Endothelial cell of umbilical vein (primary cell): ENCODE results near the gene USP34. TPM values are rescaled to one million over a fixed set of nuclear protein-coding genes. Genes with fewer than 3 reads are reported as not detected.

Source experiments
- BruUV-seq: library from RNA; stranded (reverse); fragments of 400-500 nt; replicated peaks from 2 replicates; lab custom pipeline; 2021; lab: Mats Ljungman, UMichigan
- CTCF ChIA-PET: fragments of 300-600, 350-600 bp; sonication (Branson Sonifier 250); formaldehyde crosslinking; loops from one replicate; lab custom pipeline; 2021; ENCODE audit warnings: antibody characterized with exemption, inconsistent platforms; lab: Charles Lee
- POLR2A ChIA-PET: fragments of 300-600, 350-600 bp; sonication (Branson Sonifier 250); formaldehyde crosslinking; loops from one replicate; lab custom pipeline; 2021; ENCODE audit warnings: antibody characterized with exemption, inconsistent platforms; lab: Charles Lee
- DNase-seq: peaks from one replicate; pipeline ENCODE4 v3.0.0-alpha.2; 2011; ENCODE audit warnings: low read depth, low spot score
- FAIRE-seq: peaks from 2 replicates; lab custom pipeline; 2011; peaks lifted over from hg19 to GRCh38; lab: Jason Lieb, UNC
- H2AFZ ChIP-seq: 2 replicates; pipeline ENCODE4 v1.6.0; 2012; ENCODE audit warnings: low read depth, low read length, control low read depth, inconsistent platforms
- H3K27ac ChIP-seq: 2 replicates; pipeline ENCODE4 v1.5.1; 2011; ENCODE audit warnings: low read depth, mild to moderate bottlenecking, control low read depth, low read length, moderate library complexity; ENCODE audit not compliant: insufficient read depth
- H3K27me3 ChIP-seq, 2 experiments: 2 replicates each; pipeline versions ENCODE4 v1.6.0 to v1.6.1; 2011; ENCODE audit warnings: low read length in 2 of 2, mixed read lengths in 1 of 2; ENCODE audit not compliant: control insufficient read depth in 2 of 2, insufficient read depth in 2 of 2
- H3K36me3 ChIP-seq, 2 experiments: 2 replicates in 1 of 2; 3 replicates in 1 of 2; pipeline ENCODE4 v1.5.1; 2011; ENCODE audit warnings: low read length in 2 of 2, mild to moderate bottlenecking in 1 of 2, moderate library complexity in 1 of 2; ENCODE audit not compliant: control insufficient read depth in 2 of 2, insufficient read depth in 2 of 2; ENCODE audit errors: extremely low read depth in 1 of 2
- H3K4me1 ChIP-seq: 3 replicates; pipeline ENCODE4 v1.5.1; 2011; ENCODE audit warnings: mild to moderate bottlenecking, low read length; ENCODE audit not compliant: control insufficient read depth, insufficient read depth; ENCODE audit errors: extremely low read depth
- H3K4me2 ChIP-seq: 2 replicates; pipeline ENCODE4 v1.6.1; 2011; ENCODE audit warnings: low read length, control low read depth, mixed read lengths; ENCODE audit not compliant: insufficient read depth
- H3K4me3 ChIP-seq, 3 experiments: fragments of 200-600 bp in 1 of 3; sonication (generic), shearing (Covaris generic) in 1 of 3; replicated peaks in 1 of 3; 2 replicates each; pipeline ENCODE4 v1.5.1; 2011 to 2016; ENCODE audit warnings: control low read depth in 3 of 3, low read length in 3 of 3, mild to moderate bottlenecking in 2 of 3, inconsistent platforms in 1 of 3, low read depth in 1 of 3, moderate library complexity in 1 of 3; ENCODE audit not compliant: insufficient read depth in 1 of 3
- H3K79me2 ChIP-seq: 2 replicates; pipeline ENCODE4 v1.6.0; 2012; ENCODE audit warnings: low read length, inconsistent platforms; ENCODE audit not compliant: control insufficient read depth, insufficient read depth
- H3K9ac ChIP-seq: replicated peaks from 2 replicates; pipeline ENCODE3; 2011; ENCODE audit warnings: low read length, control low read depth; ENCODE audit not compliant: insufficient read depth; ENCODE audit errors: extremely low read depth
- H3K9me1 ChIP-seq: replicated peaks from 3 replicates; pipeline ENCODE4 v1.6.0; 2011; ENCODE audit warnings: mild to moderate bottlenecking, low read length; ENCODE audit not compliant: control insufficient read depth, insufficient read depth; ENCODE audit errors: extremely low read depth
- H3K9me3 ChIP-seq: replicated peaks from 2 replicates; pipeline ENCODE4 v1.5.1; 2012; ENCODE audit warnings: low read length, inconsistent platforms; ENCODE audit not compliant: control insufficient read depth, insufficient read depth
- H4K20me1 ChIP-seq: replicated peaks from 2 replicates; pipeline ENCODE3; 2011; ENCODE audit warnings: mild to moderate bottlenecking, low read length; ENCODE audit not compliant: control insufficient read depth, insufficient read depth; ENCODE audit errors: extremely low read depth
- EZH2 ChIP-seq: IDR thresholded peaks from 2 replicates; pipeline ENCODE4 v1.6.1; 2012; ENCODE audit warnings: borderline replicate concordance, low read depth, mild to moderate bottlenecking, moderate library complexity, low read length, inconsistent platforms; ENCODE audit not compliant: severe bottlenecking
- FOS ChIP-seq: IDR thresholded peaks from 2 replicates; pipeline ENCODE4 v1.6.1; 2011; ENCODE audit warnings: mild to moderate bottlenecking, low read length, moderate library complexity, borderline replicate concordance; ENCODE audit not compliant: insufficient read depth
- GATA2 ChIP-seq: IDR thresholded peaks from 2 replicates; pipeline ENCODE4 v1.7.0; 2011; ENCODE audit warnings: low read depth, mild to moderate bottlenecking, moderate library complexity, mixed read lengths, low read length; ENCODE audit not compliant: insufficient read length, insufficient read depth
- JUN ChIP-seq: IDR thresholded peaks from 2 replicates; pipeline ENCODE4 v1.6.1; 2011; ENCODE audit warnings: borderline replicate concordance, low read depth; ENCODE audit not compliant: insufficient read length, insufficient read depth
- MYC ChIP-seq: IDR thresholded peaks from one replicate; pipeline ENCODE4 v1.6.1; 2011; ENCODE audit warnings: mild to moderate bottlenecking, low read depth, low read length
- POLR2A ChIP-seq: IDR thresholded peaks from 2 replicates; pipeline ENCODE4 v1.6.1; 2012; ENCODE audit warnings: low read depth, mild to moderate bottlenecking, control low read depth, low read length
- POLR2AphosphoS5 ChIP-seq: IDR thresholded peaks from 2 replicates; pipeline ENCODE4 v1.6.1; 2012; ENCODE audit warnings: low read depth, mild to moderate bottlenecking, control low read depth, low read length, moderate library complexity; ENCODE audit not compliant: insufficient read depth
- dilution Hi-C: fragments of 300-500 bp; cut with MboI; formaldehyde crosslinking; loops from one replicate; pipeline ENCODE4 v1.15.0; 2019; ENCODE audit warnings: low sequenced_read_pairs; ENCODE audit not compliant: extremely low pct_ligation_motif_present
- intact Hi-C: fragments of 100-400 bp; cut with micrococcal nuclease; formaldehyde crosslinking; loops from one replicate; pipeline ENCODE4 v1.10.0; 2022
- polyA plus RNA-seq, 4 experiments: library from polyadenylated mRNA; depleted of rRNA in 3 of 4; stranded (reverse) in 3 of 4; unstranded in 1 of 4; fragments of >200 nt; gene quantifications; 2 replicates each; pipeline versions ENCODE4 v1.2.1 to v1.2.3, GENCODE V29; 2011 to 2012; ENCODE audit warnings: missing spikeins in 1 of 4
- total RNA-seq: library from RNA; stranded (reverse); gene quantifications from 2 replicates; pipeline ENCODE4 v1.2.3, GENCODE V29; 2021
- TF ChIP-seq, protein P1 (sequence below), 2 donors: IDR thresholded peaks; 1 replicate in 1 of 2; 2 replicates in 1 of 2; pipeline ENCODE4 v1.5.1; 2011; ENCODE audit warnings: low read length in 2 of 2, mild to moderate bottlenecking in 2 of 2, moderate library complexity in 2 of 2, control low read depth in 1 of 2, inconsistent platforms in 1 of 2, low read depth in 1 of 2; ENCODE audit not compliant: insufficient read depth in 1 of 2; ENCODE audit errors: extremely low read depth in 1 of 2

Gene USP34
- total and polyA plus RNA-seq, 2 donors (not counting 3 experiments of a cell fraction or from before 2014, with no cell fraction given): 46.3 to 96.9 TPM

DNA sequence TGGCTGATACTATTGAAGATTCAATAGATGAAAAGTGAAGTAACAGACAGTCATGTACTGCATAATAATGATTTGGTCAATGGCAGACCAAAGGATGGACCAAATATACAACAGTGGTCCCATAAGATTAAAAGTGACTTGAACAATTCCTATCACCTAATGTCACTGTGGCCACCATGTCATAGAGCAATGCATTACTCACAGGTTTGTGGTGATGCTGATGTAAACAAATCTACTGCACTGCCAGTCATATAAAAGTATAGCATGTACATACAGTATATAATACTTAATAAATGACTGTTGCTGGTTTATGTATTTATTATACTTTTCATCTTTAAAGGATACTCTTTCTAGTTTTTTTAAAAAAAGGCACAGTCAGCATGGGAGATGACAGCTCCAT is 99.9 kb downstream of the USP34 start:
- Histone ChIP-seq H3K4me3 (no peak overlapping the region), H3K9ac (no peak overlapping the region), H3K27me3 (no peaks in the 10 kb centered on the region), H3K36me3 (peaks cover 2 to 10% of the 10 kb centered on the region in 2 experiments), H3K4me2 (no peak overlapping the region), H3K9me1 (no peaks in the 10 kb centered on the region), H2AFZ (no peak overlapping the region), H3K79me2 (peaks cover 14% of the 10 kb centered on the region), H3K27ac (no peak overlapping the region), H4K20me1 (no peaks in the 10 kb centered on the region), H3K4me1 (no peaks in the 10 kb centered on the region), H3K9me3 (no peaks in the 10 kb centered on the region)
- CTCF ChIA-PET: interaction anchor here (0.6 kb wide), 1 partner anchor 406 kb away, joined by 3 read pairs; no protein-coding TSS in a partner anchor
- FAIRE-seq: no peak
- dilution Hi-C loops: no loop called here
- no peak for TF ChIP-seq GATA2
- no TSS peak for BruUV-seq
- intact Hi-C loops: no loop called here
- POLR2A ChIA-PET: no interaction called here
- no peak for DNase-seq

DNA sequence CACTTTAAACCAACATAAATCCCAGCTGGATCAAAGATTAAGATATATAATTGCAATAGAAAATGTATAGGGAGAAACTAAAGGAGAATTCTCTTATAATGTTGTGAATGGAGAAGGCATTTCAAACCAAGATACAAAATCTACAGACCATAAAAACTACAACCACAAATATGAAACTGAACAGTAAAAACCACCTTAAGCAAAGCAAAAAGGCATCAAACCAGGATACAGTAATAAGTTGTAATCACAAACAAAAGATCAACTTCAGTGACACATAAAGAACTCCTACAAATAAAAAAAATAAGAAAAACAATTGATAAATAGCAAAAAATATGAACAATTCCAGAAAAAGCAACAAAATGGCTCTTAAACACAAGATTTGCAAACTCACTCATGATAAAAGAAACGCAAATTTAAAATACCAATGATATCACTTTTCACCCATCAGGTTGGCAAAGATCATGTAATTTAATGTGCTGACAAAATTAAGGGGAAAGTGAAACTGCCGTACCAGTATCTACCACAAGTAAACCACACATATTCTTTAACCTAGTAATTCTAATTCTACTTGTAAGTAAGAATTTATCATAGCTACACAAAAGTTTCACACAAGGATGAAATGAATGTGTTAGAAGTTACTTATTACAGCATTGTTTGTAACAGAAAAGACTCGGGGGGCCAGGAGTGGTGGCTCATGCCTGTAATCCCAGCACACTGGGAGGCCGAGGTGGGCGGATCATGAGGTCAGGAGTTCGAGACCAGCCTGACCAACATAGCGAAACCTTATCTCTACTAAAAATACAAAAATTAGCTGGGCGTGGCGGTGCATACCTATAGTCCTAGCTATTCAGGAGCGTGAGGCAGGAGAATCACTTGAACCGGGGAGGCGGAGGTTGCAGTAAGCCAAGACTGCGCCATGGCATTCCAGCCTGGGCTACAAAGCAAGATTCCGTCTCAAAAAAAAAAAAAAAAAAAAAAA is 101.9 kb downstream of the USP34 start:
- FAIRE-seq (no peak), DNase-seq (no peak)
- CTCF ChIA-PET: no interaction called here
- Histone ChIP-seq H2AFZ (no peak overlapping the region), H3K4me2 (no peak overlapping the region), H3K27me3 (no peaks in the 10 kb centered on the region), H3K9me3 (no peaks in the 10 kb centered on the region), H3K36me3 (peaks cover 2 to 11% of the 10 kb centered on the region in 2 experiments), H3K4me1 (no peaks in the 10 kb centered on the region), H3K9me1 (no peaks in the 10 kb centered on the region), H3K27ac (no peak overlapping the region), H3K79me2 (peaks cover 17% of the 10 kb centered on the region), H3K9ac (no peak overlapping the region), H3K4me3 (no peak overlapping the region), H4K20me1 (no peaks in the 10 kb centered on the region)
- no TSS peak for BruUV-seq
- POLR2A ChIA-PET: no interaction called here
- dilution Hi-C loops: no loop called here
- intact Hi-C loops: no loop called here
- TF ChIP-seq, protein P1, sequence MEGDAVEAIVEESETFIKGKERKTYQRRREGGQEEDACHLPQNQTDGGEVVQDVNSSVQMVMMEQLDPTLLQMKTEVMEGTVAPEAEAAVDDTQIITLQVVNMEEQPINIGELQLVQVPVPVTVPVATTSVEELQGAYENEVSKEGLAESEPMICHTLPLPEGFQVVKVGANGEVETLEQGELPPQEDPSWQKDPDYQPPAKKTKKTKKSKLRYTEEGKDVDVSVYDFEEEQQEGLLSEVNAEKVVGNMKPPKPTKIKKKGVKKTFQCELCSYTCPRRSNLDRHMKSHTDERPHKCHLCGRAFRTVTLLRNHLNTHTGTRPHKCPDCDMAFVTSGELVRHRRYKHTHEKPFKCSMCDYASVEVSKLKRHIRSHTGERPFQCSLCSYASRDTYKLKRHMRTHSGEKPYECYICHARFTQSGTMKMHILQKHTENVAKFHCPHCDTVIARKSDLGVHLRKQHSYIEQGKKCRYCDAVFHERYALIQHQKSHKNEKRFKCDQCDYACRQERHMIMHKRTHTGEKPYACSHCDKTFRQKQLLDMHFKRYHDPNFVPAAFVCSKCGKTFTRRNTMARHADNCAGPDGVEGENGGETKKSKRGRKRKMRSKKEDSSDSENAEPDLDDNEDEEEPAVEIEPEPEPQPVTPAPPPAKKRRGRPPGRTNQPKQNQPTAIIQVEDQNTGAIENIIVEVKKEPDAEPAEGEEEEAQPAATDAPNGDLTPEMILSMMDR (IDR thresholded peaks at IDR 0.05; ENCODE audit: extremely low read depth in 1 of 2, insufficient read depth in 1 of 2, low read depth in 1 of 2, low read length in 2 of 2): no peak
- TF ChIP-seq GATA2: no peak
- TF ChIP-seq POLR2AphosphoS5: no peak
- no peak for TF ChIP-seq FOS
- TF ChIP-seq EZH2: no peak
- no peak for TF ChIP-seq JUN
- no peak for TF ChIP-seq MYC
- no peak for TF ChIP-seq POLR2A
